Heart left ventricle (tissue), 16 donors: ENCODE data around the gene XYLT1. TPM values are rescaled to one million over a fixed set of nuclear protein-coding genes. Genes with fewer than 3 reads are reported as not detected.

Source experiments
- ATAC-seq, 4 donors: fragments of 200-7000 bp; cut with Tn5 transposase; one replicate each; pipeline ENCODE4 v1.9.1; 2020 to 2022; ENCODE audit warnings: moderate library complexity in 4 of 4, mild to moderate bottlenecking in 3 of 4, moderate number of reproducible peaks in 1 of 4
- DNase-seq, 5 donors: peaks; one replicate each; pipeline ENCODE4 v3.0.0-alpha.2; 2020
- H3K27ac ChIP-seq, 12 donors: fragments of 200-600 bp; sonication (generic) in 4 of 12; one replicate each; pipeline versions ENCODE4 v1.5.0 to v1.8.0; 2016 to 2022; ENCODE audit warnings: mild to moderate bottlenecking in 2 of 12
- H3K27me3 ChIP-seq, 9 donors: fragments of 200-600 bp; sonication (generic) in 2 of 9; one replicate each; pipeline versions ENCODE4 v1.5.1 to v1.8.0; 2016 to 2022; ENCODE audit warnings: mild to moderate bottlenecking in 3 of 9
- H3K36me3 ChIP-seq, 9 donors: fragments of 200-600 bp; sonication (generic) in 2 of 9; one replicate each; pipeline versions ENCODE4 v1.5.0 to v1.8.0; 2018 to 2022; ENCODE audit warnings: mild to moderate bottlenecking in 2 of 9
- H3K4me1 ChIP-seq, 12 donors: fragments of 200-600 bp; sonication (generic) in 4 of 12; one replicate each; pipeline versions ENCODE4 v1.5.0 to v1.8.0; 2016 to 2022; ENCODE audit warnings: mild to moderate bottlenecking in 3 of 12
- H3K4me3 ChIP-seq, 12 donors: fragments of 200-600 bp; sonication (generic) in 4 of 12; one replicate each; pipeline versions ENCODE4 v1.5.0 to v1.8.0; 2017 to 2022; ENCODE audit warnings: mild to moderate bottlenecking in 9 of 12, moderate library complexity in 4 of 12
- H3K9me3 ChIP-seq, 12 donors: fragments of 200-600 bp; sonication (generic) in 4 of 12; one replicate each; pipeline versions ENCODE4 v1.5.0 to v1.8.0; 2016 to 2022; ENCODE audit warnings: mild to moderate bottlenecking in 1 of 12
- POLR2A ChIP-seq, 2 donors: fragments of 450-650 bp; IDR thresholded peaks; one replicate each; pipeline ENCODE4 v1.6.1; 2017; ENCODE audit warnings: antibody characterized with exemption in 2 of 2, mild to moderate bottlenecking in 2 of 2, moderate library complexity in 2 of 2
- WGBS, 4 donors: extraction: QIAGEN DNeasy Blood & Tissue Kit in 2 of 4; methylation state at CpG; one replicate each; pipeline versions ENCODE4 v1.1.5 to v1.1.7; 2013 to 2018; 5-methylcytosine and 5-hydroxymethylcytosine counted together
- intact Hi-C, 10 donors: fragments of 100-400 bp; cut with DNase I; formaldehyde crosslinking; loops; one replicate each; pipeline versions ENCODE4 v1.11.1 to v1.14.2; 2022
- polyA plus RNA-seq, 2 donors: library from polyadenylated mRNA; stranded (reverse); fragments of 200-250 nt; gene quantifications; one replicate each; pipeline ENCODE4 v1.2.3, GENCODE V29; 2013
- total RNA-seq, 9 donors: library from RNA; depleted of rRNA in 2 of 9; stranded (reverse); fragments of >200 nt in 2 of 9; fragmentation: NEBNext Ultra II Directional in 3 of 9; extraction: Animal tissue kit (Norgen Biotek cat#: 25700) in 3 of 9; gene quantifications; one replicate each; pipeline versions ENCODE4 v1.1.0 to v1.2.4, GENCODE V29; 2016 to 2023
- TF ChIP-seq, protein P1 (sequence below), 12 donors: fragments of 200-600 bp; sonication (generic) in 4 of 12; IDR thresholded peaks; one replicate each; pipeline versions ENCODE4 v1.5.0 to v1.8.0; 2018 to 2022; ENCODE audit warnings: antibody characterized with exemption in 12 of 12, mild to moderate bottlenecking in 5 of 12
- donor health status: ischemic (EF 13 %, LVEDD 7.1; RV severe dilation, severe dysfunction).
- donor health status: healthy with polysubstance abuse.
- donor health status: DM: no; HTN: yes; CAD: no.
- donor health status: DM: no; HTN: no; CAD: no.
- donor health status: ischemic (EF 25% LVEDD 6.9; RV normal size, moderate dysfunction).
- donor health status: ischemic (EF 25% LVEDD 5.7; RV mildly dilated, moderate dysfunction).
- donor health status: healthy.
- donor health status: DM: yes; HTN: yes; CAD: no.
- donor health status: ischemic (EF 35%, LVEDD 5.7; RV mildly dilated, moderate dysfunction).
- donor health status: nonischemic (EF 11% LVEDD 7.7; RV severe dilation, severe dysfunction).
- donor health status: DM: yes; HTN: yes; CAD: no.
- donor health status: PGD.
- donor health status: ischemic (EF 29% LVEDD 5.4; RV normal size, mild dysfunction).
- donor health status: nonischemic (EF 23%, LVEDD 6.1; RV moderate dilation, normal function).

Gene XYLT1
- total and polyA plus RNA-seq, 11 donors, result 0.46 to 12.3 (median 2.4) TPM

DNA sequence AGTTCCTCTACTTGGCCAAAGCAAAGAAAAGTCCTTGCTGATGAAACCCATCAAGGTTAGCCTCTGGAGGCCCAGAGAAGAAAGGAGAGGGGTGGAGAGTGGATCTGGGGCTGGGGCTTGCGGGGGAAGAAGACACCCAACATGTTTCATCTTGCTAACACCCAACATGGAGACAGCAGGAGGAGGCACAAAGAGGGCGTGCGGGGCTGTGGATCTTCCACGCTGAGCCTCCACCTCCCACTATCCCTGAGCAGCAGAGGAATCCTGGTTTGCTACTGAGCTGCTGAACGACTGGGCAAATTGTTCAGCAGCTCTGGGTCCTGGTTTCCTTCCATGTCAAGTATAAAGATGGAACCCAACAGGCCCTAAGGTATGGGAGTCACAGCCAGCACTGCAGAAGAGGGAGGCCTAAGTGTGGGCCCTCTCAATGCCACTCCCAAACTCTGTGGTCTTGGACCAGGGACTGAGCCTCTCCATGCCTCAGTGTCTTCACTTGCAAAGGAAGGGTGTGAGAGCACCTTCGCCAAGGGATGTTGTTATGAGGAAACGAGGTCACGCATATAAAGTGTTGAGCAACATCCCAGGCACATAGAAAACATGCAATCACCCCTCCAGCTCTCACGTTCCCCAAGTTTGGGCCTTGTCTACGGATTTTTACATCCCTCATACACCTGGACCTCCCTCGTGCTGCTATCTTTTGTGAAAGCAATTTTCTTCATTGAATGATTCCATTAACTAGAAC lies 122.5 kb downstream of the XYLT1 start:
- ATAC-seq, result no peak
- TF ChIP-seq, protein P1, sequence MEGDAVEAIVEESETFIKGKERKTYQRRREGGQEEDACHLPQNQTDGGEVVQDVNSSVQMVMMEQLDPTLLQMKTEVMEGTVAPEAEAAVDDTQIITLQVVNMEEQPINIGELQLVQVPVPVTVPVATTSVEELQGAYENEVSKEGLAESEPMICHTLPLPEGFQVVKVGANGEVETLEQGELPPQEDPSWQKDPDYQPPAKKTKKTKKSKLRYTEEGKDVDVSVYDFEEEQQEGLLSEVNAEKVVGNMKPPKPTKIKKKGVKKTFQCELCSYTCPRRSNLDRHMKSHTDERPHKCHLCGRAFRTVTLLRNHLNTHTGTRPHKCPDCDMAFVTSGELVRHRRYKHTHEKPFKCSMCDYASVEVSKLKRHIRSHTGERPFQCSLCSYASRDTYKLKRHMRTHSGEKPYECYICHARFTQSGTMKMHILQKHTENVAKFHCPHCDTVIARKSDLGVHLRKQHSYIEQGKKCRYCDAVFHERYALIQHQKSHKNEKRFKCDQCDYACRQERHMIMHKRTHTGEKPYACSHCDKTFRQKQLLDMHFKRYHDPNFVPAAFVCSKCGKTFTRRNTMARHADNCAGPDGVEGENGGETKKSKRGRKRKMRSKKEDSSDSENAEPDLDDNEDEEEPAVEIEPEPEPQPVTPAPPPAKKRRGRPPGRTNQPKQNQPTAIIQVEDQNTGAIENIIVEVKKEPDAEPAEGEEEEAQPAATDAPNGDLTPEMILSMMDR (IDR thresholded peaks at IDR 0.05), result no peak
- no peak for TF ChIP-seq POLR2A (IDR thresholded peaks at IDR 0.05)
- intact Hi-C loops, result loop anchor here in 2 of 10 donors (10.0 kb wide), 4 partner anchors 47 to 483 kb away; no protein-coding TSS in a partner anchor
- Histone ChIP-seq H3K4me3 (no peak overlapping the region), H3K9me3 (no peaks in the 10 kb centered on the region), H3K4me1 (peaks cover 0 to 61% (median 26%) of the 10 kb centered on the region in 12 donors), H3K36me3 (no peaks in the 10 kb centered on the region), H3K27me3 (no peaks in the 10 kb centered on the region), H3K27ac (peak overlapping the region in 4 of 12 donors; percentile 62 to 80 (median 65))
- WGBS, 4 donors, result 85 to 93% (median 90%) methylated on average over 11 of the region's 11 CpGs
- no peak for DNase-seq

DNA sequence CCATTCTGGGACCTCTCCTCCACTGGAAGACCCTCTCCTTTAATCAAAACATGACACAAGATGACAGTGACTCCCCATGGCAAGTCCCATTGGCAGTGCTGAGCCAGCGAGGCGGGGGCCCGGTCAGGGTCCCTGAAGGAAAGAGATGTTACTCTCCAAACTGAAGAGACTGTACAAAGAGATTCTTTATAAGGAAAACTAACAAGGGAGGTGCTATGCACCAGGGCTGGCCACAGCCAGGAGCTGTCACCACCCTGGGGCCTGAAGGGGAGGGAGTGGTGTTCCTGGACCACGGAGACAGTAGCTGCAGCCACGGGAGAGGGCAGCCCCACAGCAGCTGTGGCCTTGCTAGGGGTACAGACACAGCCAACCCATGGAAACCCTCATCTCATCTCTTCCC lies 123.1 kb downstream of the XYLT1 start:
- peak in 3 of 5 donors; percentile 62 to 75 (median 66) for DNase-seq
- 34 to 59% (median 52%) methylated on average over 5 of the region's 5 CpGs for WGBS, 4 donors
- H3K4me1 ChIP-seq, result peaks cover 0 to 67% (median 26%) of the 10 kb centered on the region in 12 donors
- H3K4me3 ChIP-seq, result no peak overlapping the region
- peak; percentile 69 to 86 (median 80) for ATAC-seq
- no peaks in the 10 kb centered on the region for H3K36me3 ChIP-seq
- no peaks in the 10 kb centered on the region for H3K9me3 ChIP-seq
- intact Hi-C loops, result loop anchor here in 2 of 10 donors (10.0 kb wide), 4 partner anchors 47 to 483 kb away; no protein-coding TSS in a partner anchor
- no peak for TF ChIP-seq POLR2A (IDR thresholded peaks at IDR 0.05)
- TF ChIP-seq, protein P1 (IDR thresholded peaks at IDR 0.05), result no peak
- no peaks in the 10 kb centered on the region for H3K27me3 ChIP-seq
- H3K27ac ChIP-seq, result peak overlapping the region in 8 of 12 donors; percentile 40 to 80 (median 64)

DNA sequence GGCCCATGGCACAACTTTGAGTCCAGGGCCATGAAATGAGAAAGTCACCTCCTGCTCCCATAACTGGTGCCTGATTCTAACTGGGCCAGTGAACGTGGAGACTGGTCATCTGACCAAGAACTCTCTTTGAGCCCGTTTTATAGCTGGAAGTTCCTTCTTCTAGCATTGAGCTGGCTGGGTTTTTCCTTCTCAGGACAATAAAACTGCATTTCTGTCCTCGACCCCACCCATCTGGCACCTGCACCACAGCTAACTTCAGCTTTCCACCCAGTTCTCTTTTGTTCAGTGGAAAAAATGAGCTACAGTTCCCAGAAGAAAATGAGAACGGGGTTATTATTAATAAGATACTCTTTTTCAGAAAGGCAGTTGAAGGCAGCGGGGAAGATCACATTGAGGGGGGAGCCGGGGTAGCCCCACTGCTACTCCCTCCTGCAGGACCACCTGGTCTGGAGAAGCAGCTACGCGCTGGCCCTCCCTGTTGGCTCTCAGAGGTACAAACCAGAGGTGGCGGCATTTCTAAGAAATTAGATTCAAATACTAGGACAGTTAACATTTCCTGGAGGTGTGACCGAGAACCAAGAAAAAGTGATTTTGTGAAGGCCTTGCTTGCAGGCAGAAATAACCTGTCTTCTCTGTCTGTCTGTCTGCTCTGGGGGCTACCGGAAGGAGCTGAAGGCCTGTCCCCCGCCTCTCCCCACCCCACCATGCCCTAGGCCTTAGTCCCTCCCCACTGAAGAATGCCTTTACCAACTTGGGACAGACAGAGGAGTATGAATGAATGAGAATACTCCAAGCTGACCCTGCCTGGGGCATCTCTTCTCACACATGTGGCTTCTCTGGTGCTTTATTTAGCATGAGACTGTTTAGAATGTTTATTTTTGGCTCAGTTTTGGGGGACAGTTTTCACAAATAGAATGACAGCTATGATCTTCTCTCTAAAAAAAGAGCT lies 123.9 kb downstream of the XYLT1 start:
- no peaks in the 10 kb centered on the region for H3K27me3 ChIP-seq
- no peak for DNase-seq
- WGBS, 4 donors, result 65 to 75% (median 74%) methylated on average over 12 of the region's 12 CpGs
- H3K9me3 ChIP-seq, result no peaks in the 10 kb centered on the region
- H3K4me3 ChIP-seq, result no peak overlapping the region
- ATAC-seq, result peak in 3 of 4 donors; percentile 26 to 62 (median 45)
- intact Hi-C loops, result loop anchor here in 2 of 10 donors (10.0 kb wide), 4 partner anchors 48 to 482 kb away; no protein-coding TSS in a partner anchor
- peaks cover 0 to 74% (median 26%) of the 10 kb centered on the region in 12 donors for H3K4me1 ChIP-seq
- H3K36me3 ChIP-seq, result no peaks in the 10 kb centered on the region
- H3K27ac ChIP-seq, result peak overlapping the region in 8 of 12 donors; percentile 40 to 80 (median 64)
- TF ChIP-seq POLR2A (IDR thresholded peaks at IDR 0.05), result no peak
- TF ChIP-seq, protein P1 (IDR thresholded peaks at IDR 0.05), result no peak
